ENCODE measurements around the gene CFAP46. TPM values are rescaled to one million over a fixed set of nuclear protein-coding genes. Genes with fewer than 3 reads are reported as not detected.

Gene CFAP46
- total and polyA plus RNA-seq, 4 donors, result 0.33 to 0.59 (median 0.42) TPM

- H3K27ac ChIP-seq (ENCODE audit: low read depth in 1 of 2, low read length in 2 of 2), result no peak overlapping the region
- H3K4me3 ChIP-seq (ENCODE audit: low read depth in 1 of 3, low read length in 3 of 3), result no peak overlapping the region
- no peak overlapping the region for H3K9ac ChIP-seq (ENCODE audit: low read depth in 1 of 2, low read length in 2 of 2)
- no peaks in the 10 kb centered on the region for H3K36me3 ChIP-seq (ENCODE audit: control insufficient read depth in 4 of 4, insufficient read depth in 3 of 4, low read depth in 1 of 4, low read length in 3 of 4)
- DNase-seq (ENCODE audit: low spot score), result no peak
- TF ChIP-seq FOXA2 (IDR thresholded peaks at IDR 0.05) (no peak), NR2F2 (IDR thresholded peaks at IDR 0.05) (no peak)
- WGBS, result 86% methylated on average over 10 of the region's 10 CpGs
- peaks cover 0 to 3% (median 0%) of the 10 kb centered on the region in 4 donors for H3K4me1 ChIP-seq (ENCODE audit: control insufficient read depth in 4 of 4, insufficient read depth in 4 of 4, low read length in 3 of 4)
- H3K27me3 ChIP-seq (ENCODE audit: control insufficient read depth in 4 of 4, insufficient read depth in 4 of 4, low read length in 3 of 4), result no peaks in the 10 kb centered on the region
- no peaks in the 10 kb centered on the region for H3K9me3 ChIP-seq (ENCODE audit: control insufficient read depth in 4 of 4, low read length in 3 of 4)
Measured at GRCh38 chr10:132929953-132930548, 12.3 kb downstream of the CFAP46 start.

GRCh38 chr10:132929480-132929879, 12.9 kb downstream of the CFAP46 start:
- no peaks in the 10 kb centered on the region for H3K27me3 ChIP-seq (ENCODE audit: control insufficient read depth in 4 of 4, insufficient read depth in 4 of 4, low read length in 3 of 4)
- peaks cover 0 to 3% (median 0%) of the 10 kb centered on the region in 4 donors for H3K4me1 ChIP-seq (ENCODE audit: control insufficient read depth in 4 of 4, insufficient read depth in 4 of 4, low read length in 3 of 4)
- no peak overlapping the region for H3K9ac ChIP-seq (ENCODE audit: low read depth in 1 of 2, low read length in 2 of 2)
- 89% methylated on average over 12 of the region's 12 CpGs for WGBS
- no peaks in the 10 kb centered on the region for H3K36me3 ChIP-seq (ENCODE audit: control insufficient read depth in 4 of 4, insufficient read depth in 3 of 4, low read depth in 1 of 4, low read length in 3 of 4)
- H3K4me3 ChIP-seq (ENCODE audit: low read depth in 1 of 3, low read length in 3 of 3), result no peak overlapping the region
- H3K27ac ChIP-seq (ENCODE audit: low read depth in 1 of 2, low read length in 2 of 2), result no peak overlapping the region
- no peaks in the 10 kb centered on the region for H3K9me3 ChIP-seq (ENCODE audit: control insufficient read depth in 4 of 4, low read length in 3 of 4)
- TF ChIP-seq RAD21 (IDR thresholded peaks at IDR 0.05) (no peak), TAF1 (conservative IDR thresholded peaks at IDR 0.05) (no peak), GABPA (IDR thresholded peaks at IDR 0.05 in 1 of 2, conservative IDR thresholded peaks at IDR 0.05 in 1 of 2) (no peak), RXRA (IDR thresholded peaks at IDR 0.05) (no peak), SP1 (IDR thresholded peaks at IDR 0.05) (no peak), YY1 (IDR thresholded peaks at IDR 0.05) (no peak), EGR1 (IDR thresholded peaks at IDR 0.05; ENCODE audit: low read depth in 2 of 2) (no peak), MAX (IDR thresholded peaks at IDR 0.05) (no peak), JUND (IDR thresholded peaks at IDR 0.05) (no peak), HNF4G (IDR thresholded peaks at IDR 0.05) (no peak), NR2F2 (IDR thresholded peaks at IDR 0.05) (no peak), HNF4A (conservative IDR thresholded peaks at IDR 0.05) (no peak), ATF3 (IDR thresholded peaks at IDR 0.05) (no peak), ZBTB33 (IDR thresholded peaks at IDR 0.05) (no peak), CTCF (IDR thresholded peaks at IDR 0.05; ENCODE audit: low read depth, low read length, missing input control) (no peak), REST (IDR thresholded peaks at IDR 0.05) (no peak), FOXA2 (IDR thresholded peaks at IDR 0.05) (no peak)
- no peak for DNase-seq (ENCODE audit: low spot score)

All from liver (tissue), 9 donors.